HG02642 (cell line): ENCODE results near the gene RTCB.
"Not testable (repeated sequence)": the region's sequence is repeated elsewhere in the genome, so short reads cannot be mapped to it uniquely, and the experiment has no call there.

Source experiments
- ATAC-seq: cut with Tn5 transposase; IDR thresholded peaks from one replicate; pipeline ENCODE4 v1.9.1; 2021; ENCODE audit warnings: mild to moderate bottlenecking; ENCODE audit not compliant: unreplicated experiment, poor library complexity

The RTCB gene

DNA sequence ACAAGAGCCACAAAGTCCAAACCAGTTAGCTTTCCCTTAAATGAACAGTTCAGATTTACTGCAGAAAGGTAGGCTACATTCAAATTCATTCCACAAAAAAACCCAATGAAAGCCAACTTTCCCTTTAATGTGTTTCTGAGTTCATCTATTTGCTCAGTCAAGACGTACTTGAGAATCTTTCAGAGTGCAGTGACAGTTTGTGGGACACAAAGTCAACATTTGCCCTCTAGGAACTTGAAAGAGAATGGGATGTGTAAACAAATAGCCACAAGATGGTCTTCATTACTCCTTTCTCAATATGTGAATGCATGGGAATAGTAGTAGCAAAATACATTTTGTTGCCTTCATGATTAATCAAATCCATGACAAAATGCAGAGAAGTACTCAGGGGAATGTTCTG lies 15.8 kb downstream of the RTCB start:
- no peak for ATAC-seq

- ATAC-seq: no peak
These were observed 16.9 kb downstream of the RTCB start for GRCh38 chr22:32395107-32395506.

DNA sequence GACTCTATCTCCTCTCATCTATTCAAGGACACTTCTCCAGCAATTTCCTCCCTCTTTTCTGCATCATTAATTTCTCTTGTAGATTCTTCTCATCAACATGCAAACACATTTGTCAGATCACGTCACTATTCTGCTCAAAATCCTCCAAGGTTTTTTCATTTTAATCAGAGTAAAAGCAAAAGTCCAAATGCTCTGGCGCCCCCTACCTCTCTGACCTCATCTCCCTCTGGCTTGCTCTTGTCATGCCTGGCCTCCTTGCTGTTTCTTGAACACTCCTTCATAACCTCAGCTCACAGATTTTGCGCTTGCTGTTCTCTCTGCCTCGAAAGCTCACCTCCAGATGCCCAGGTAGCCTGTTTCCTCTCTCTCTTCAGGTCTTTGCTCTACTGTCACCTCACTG lies 22.4 kb downstream of the RTCB start:
- ATAC-seq: no peak

- no peak for ATAC-seq
These were observed 26.4 kb downstream of the RTCB start for GRCh38 chr22:32385681-32386080.

- no peak for ATAC-seq
These were observed 31.1 kb downstream of the RTCB start for GRCh38 chr22:32380991-32381390.

DNA sequence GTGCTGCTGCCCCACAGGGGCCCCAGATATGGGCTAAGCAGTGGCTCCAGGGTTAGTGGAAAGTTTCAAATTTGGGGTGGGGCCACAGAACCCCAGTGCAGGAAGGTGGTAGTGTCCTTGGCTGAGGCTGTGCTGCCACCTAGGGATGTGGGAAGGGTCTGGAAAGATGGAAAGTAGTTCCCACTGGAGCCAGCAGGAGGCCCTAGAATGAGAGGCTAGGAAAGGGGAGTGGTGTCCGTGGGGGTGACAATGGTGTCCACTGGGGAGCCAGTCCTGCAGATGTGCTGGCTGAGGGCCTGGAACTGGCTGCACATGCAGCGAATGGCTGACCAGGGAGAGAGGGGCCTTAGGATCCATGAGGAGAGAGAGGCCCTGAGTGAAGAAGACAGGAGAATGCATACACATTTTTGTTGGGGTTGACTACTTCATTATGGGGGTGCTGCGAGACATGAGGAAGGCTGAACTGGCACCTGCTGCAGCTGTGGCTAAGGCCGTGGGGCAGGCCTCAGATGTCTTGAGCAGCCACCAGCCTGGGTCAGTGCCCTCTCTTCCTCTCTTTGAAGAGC lies 33.3 kb downstream of the RTCB start:
- ATAC-seq: no peak

- ATAC-seq: no peak
These were observed 35.4 kb downstream of the RTCB start for GRCh38 chr22:32376681-32377080.

GRCh38 chr22:32375678-32376450 lies 36.2 kb downstream of the RTCB start:
- ATAC-seq: no peak

- ATAC-seq: no peak
These were observed 47.8 kb downstream of the RTCB start for GRCh38 chr22:32364210-32364609.

- no peak for ATAC-seq
These were observed 50.8 kb downstream of the RTCB start for GRCh38 chr22:32361257-32361656.

DNA sequence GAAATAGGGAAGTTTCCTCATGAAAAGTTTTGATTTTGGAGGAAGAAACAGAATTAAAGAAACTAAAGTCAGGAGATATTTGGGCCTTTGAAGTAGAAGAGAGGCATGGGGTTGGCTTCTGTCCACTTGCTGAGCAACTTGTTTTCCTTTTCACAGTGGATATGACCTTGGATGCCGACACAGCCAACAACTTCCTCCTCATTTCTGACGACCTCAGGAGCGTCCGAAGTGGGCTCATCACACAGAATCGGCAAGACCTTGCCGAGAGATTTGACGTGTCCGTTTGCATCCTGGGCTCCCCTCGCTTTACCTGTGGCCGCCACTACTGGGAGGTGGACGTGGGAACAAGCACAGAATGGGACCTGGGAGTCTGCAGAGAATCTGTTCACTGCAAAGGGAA lies 52.0 kb downstream of the RTCB start:
- ATAC-seq: not testable (repeated sequence)

DNA sequence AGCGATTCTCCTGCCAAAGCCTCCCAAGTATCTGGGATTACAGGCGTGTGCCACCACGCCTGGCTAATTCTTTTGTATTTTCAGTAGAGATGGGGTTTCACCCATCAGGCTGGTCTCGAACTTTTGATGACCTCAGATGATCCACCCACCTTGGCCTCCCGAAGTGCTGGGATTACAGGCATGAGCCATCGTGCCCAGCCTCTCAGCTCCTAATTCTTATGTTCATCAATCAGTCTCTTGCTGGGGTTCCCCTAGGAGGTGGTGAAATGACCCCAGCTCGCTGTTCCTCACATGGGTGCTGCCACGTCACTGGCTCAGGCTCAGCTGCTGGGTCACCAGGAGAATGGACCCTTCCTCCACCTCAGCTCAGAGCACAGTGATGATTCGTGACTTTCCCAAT lies 54.5 kb downstream of the RTCB start, which contains the start of gene RFPL3:
Gene RFPL3 (plus strand): TSS at position 301 of the 400 bp plus-strand sequence. CDS start 205 bp downstream, outside the sequence.
- not testable (repeated sequence) for ATAC-seq

GRCh38 chr22:32355760-32356159 lies 56.3 kb downstream of the RTCB start:
- ATAC-seq: no peak

- no peak for ATAC-seq
These were observed 57.4 kb downstream of the RTCB start for GRCh38 chr22:32354360-32355351.

DNA sequence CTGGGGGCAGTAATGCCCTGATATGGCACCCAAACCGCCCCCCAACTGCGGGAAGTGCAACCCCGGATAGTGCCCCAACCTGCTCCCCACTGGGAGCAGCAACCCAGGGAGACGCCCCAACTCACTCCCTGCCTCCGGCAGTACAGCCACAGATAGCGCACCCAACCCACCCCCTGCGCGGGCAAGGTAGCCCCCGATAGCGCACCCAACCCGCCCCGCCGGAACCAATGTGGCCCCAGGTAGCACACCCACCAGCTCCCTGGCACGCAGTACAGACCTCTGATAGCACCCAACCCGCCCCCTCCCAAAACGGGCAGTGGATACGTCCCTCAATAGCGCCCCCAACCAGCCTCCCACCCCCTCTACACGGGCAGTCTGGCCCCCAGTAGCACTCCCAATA lies 58.2 kb downstream of the RTCB start:
- no peak for ATAC-seq

- no peak for ATAC-seq
These were observed 58.8 kb downstream of the RTCB start for GRCh38 chr22:32353292-32353691.

DNA sequence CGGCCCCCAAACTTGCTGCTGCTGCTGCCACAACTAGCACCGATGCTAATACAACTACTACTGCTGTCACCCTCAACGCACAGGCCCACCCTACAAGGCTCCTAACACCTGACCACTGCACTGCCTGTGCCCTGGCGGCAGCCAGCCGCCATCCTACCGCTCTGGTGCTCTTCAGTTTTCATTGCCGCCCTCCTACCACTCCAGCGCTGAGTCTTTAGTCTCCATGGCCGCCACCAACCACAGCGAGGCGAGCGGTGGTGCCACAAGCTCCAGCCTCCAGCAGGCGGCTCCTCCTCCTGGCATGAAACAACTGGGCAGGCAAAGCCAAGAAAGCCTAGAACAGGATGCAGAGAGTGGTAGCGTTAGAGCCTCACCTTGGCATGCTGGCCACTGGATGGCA lies 59.4 kb downstream of the RTCB start:
- ATAC-seq: no peak

GRCh38 chr22:32351875-32352274 lies 60.2 kb downstream of the RTCB start:
- not testable (repeated sequence) for ATAC-seq

GRCh38 chr22:32348031-32348611 lies 63.9 kb downstream of the RTCB start:
- ATAC-seq: no peak

- no peak for ATAC-seq
These were observed 68.1 kb downstream of the RTCB start for GRCh38 chr22:32343941-32344340.
